ENCODE results near the gene GPX4. TPM values are rescaled to one million over a fixed set of nuclear protein-coding genes. Genes with fewer than 3 reads are reported as not detected.

GPX4 gene
- total and polyA plus RNA-seq, 2 experiments from 2014 or later = 351 to 573 TPM

GRCh38 chr19:1136621-1137317 is 33.0 kb downstream of the GPX4 start:
- H3K79me2 ChIP-seq (replicated peaks; ENCODE audit: insufficient read depth) = no peaks in the 10 kb centered on the region
- Mint-ChIP-seq H3K27ac (peak overlapping the region; percentile 41), H3K36me3 (ENCODE audit: low read depth) (peaks cover 5% of the 10 kb centered on the region; the same call in 2 of the 3 replicates), H3K27me3 (ENCODE audit: insufficient read depth, low read depth, poor library complexity) (peaks cover 19% of the 10 kb centered on the region), H3K9me3 (no peaks in the 10 kb centered on the region), H3K4me3 (no peak overlapping the region; the same call in 2 of the 3 replicates), H3K4me1 (peaks cover 6% of the 10 kb centered on the region)
- no peaks in the 10 kb centered on the region for H3K27me3 ChIP-seq (ENCODE audit: insufficient read depth)
- 0 out of 2 replicates have a peak, but pooled peaks cover 4% of the 10 kb centered on the region for H4K20me1 ChIP-seq (replicated peaks; ENCODE audit: insufficient read depth)
- no peaks in the 10 kb centered on the region; the same call in 1 of the 2 replicates for H3F3A ChIP-seq (replicated peaks; ENCODE audit: low read depth)
- 0 out of 2 replicates have a peak, but pooled peaks cover 3% of the 10 kb centered on the region for H3K4me1 ChIP-seq (ENCODE audit: insufficient read depth)
- H3K4me2 ChIP-seq = no peak overlapping the region
- TF ChIP-seq EZH2phosphoT487 (IDR thresholded peaks at IDR 0.05; ENCODE audit: unreplicated experiment) (no peak), CREB1 (CRISPR knock-in tag; IDR thresholded peaks at IDR 0.05; ENCODE audit: low read depth) (no peak), NANOG (IDR thresholded peaks at IDR 0.05; ENCODE audit: borderline replicate concordance) (no peak), EZH2 (IDR thresholded peaks at IDR 0.05; ENCODE audit: low read depth, unreplicated experiment) (no peak), POLR2AphosphoS5 (IDR thresholded peaks at IDR 0.05; ENCODE audit: low read depth) (no peak), ZNF462 (CRISPR knock-in tag; IDR thresholded peaks at IDR 0.05) (no peak), ZNF114 (CRISPR knock-in tag; IDR thresholded peaks at IDR 0.05) (no peak), STAT1 (IDR thresholded peaks at IDR 0.05; ENCODE audit: unreplicated experiment) (no peak), REST (IDR thresholded peaks at IDR 0.05; ENCODE audit: unreplicated experiment) (no peak), JUNB (IDR thresholded peaks at IDR 0.05; ENCODE audit: unreplicated experiment) (no peak), ETS1 (IDR thresholded peaks at IDR 0.05) (no peak)
- peak overlapping the region; percentile 55; the same call in 1 of the 2 replicates for H3K27ac ChIP-seq (ENCODE audit: low read depth)
- DNase-seq (ENCODE audit: low spot score) = no peak
- H2AFZ ChIP-seq = no peak overlapping the region
- H3K36me3 ChIP-seq (ENCODE audit: insufficient read depth) = no peaks in the 10 kb centered on the region
- no peak for ATAC-seq
- H3K9me2 ChIP-seq (ENCODE audit: insufficient read depth) = no peaks in the 10 kb centered on the region
- no peak overlapping the region for H3K4me3 ChIP-seq
